CD8-positive, alpha-beta memory T cell (primary cell): Measurements from ENCODE around the gene CLCN2. TPM values are rescaled to one million over a fixed set of nuclear protein-coding genes. Genes with fewer than 3 reads are reported as not detected.

Experiments used
- CTCF ChIA-PET: fragments of 350-600 bp; sonication (Branson Sonifier 250); formaldehyde crosslinking; loops from one replicate; lab custom pipeline; 2021; ENCODE audit warnings: antibody characterized with exemption; lab: Charles Lee
- POLR2A ChIA-PET: fragments of 350-600 bp; sonication (Branson Sonifier 250); formaldehyde crosslinking; loops from one replicate; lab custom pipeline; 2021; ENCODE audit warnings: antibody characterized with exemption; lab: Charles Lee
- DNase-seq, 5 donors: peaks; one replicate each; pipeline versions ENCODE4 v3.0.0 to v3.0.0-alpha.2; 2020 to 2022; ENCODE audit warnings: mixed read lengths in 1 of 5
- H3K27ac ChIP-seq: one replicate; pipeline ENCODE4 v1.7.0; 2013; ENCODE audit warnings: low read depth, mild to moderate bottlenecking, low read length, moderate library complexity
- H3K27me3 ChIP-seq: 2 replicates; pipeline ENCODE4 v1.7.0; 2013; ENCODE audit warnings: low read length, mild to moderate bottlenecking; ENCODE audit not compliant: insufficient read depth, poor library complexity, severe bottlenecking
- H3K36me3 ChIP-seq: 2 replicates; pipeline ENCODE4 v1.7.0; 2013; ENCODE audit warnings: mild to moderate bottlenecking, low read length, moderate library complexity; ENCODE audit not compliant: insufficient read depth
- H3K4me1 ChIP-seq: 2 replicates; pipeline ENCODE4 v1.7.0; 2013; ENCODE audit warnings: mild to moderate bottlenecking, low read length, moderate library complexity; ENCODE audit not compliant: insufficient read depth
- H3K4me3 ChIP-seq: 2 replicates; pipeline ENCODE4 v1.7.0; 2013; ENCODE audit warnings: mild to moderate bottlenecking, low read length
- H3K9me3 ChIP-seq: 2 replicates; pipeline ENCODE4 v1.7.0; 2013; ENCODE audit warnings: mild to moderate bottlenecking, low read length
- H3K27ac Mint-ChIP-seq, 8 donors: one replicate each; pipeline ENCODE4 v1.8.0; 2020 to 2021; ENCODE audit warnings: mixed read lengths in 8 of 8, mild to moderate bottlenecking in 6 of 8, inconsistent platforms in 3 of 8, moderate library complexity in 3 of 8
- H3K27me3 Mint-ChIP-seq, 2 donors: one replicate each; pipeline ENCODE4 v1.8.0; 2020 to 2021; ENCODE audit warnings: mixed read lengths in 2 of 2, mild to moderate bottlenecking in 1 of 2, moderate library complexity in 1 of 2
- H3K36me3 Mint-ChIP-seq, 3 donors: one replicate each; pipeline ENCODE4 v1.8.0; 2020 to 2021; ENCODE audit warnings: mixed read lengths in 3 of 3, inconsistent platforms in 1 of 3, mild to moderate bottlenecking in 1 of 3
- H3K4me1 Mint-ChIP-seq, 3 donors: one replicate each; pipeline ENCODE4 v1.8.0; 2020 to 2021; ENCODE audit warnings: mixed read lengths in 3 of 3, inconsistent platforms in 1 of 3, mild to moderate bottlenecking in 1 of 3
- H3K4me3 Mint-ChIP-seq, 7 donors: one replicate each; pipeline ENCODE4 v1.8.0; 2020 to 2021; ENCODE audit warnings: mixed read lengths in 7 of 7, mild to moderate bottlenecking in 6 of 7, moderate library complexity in 4 of 7, inconsistent platforms in 2 of 7
- H3K9me3 Mint-ChIP-seq, 5 donors: one replicate each; pipeline ENCODE4 v1.8.0; 2020 to 2022; ENCODE audit warnings: mixed read lengths in 5 of 5, mild to moderate bottlenecking in 3 of 5, moderate library complexity in 2 of 5, inconsistent platforms in 1 of 5
- polyA plus RNA-seq: library from polyadenylated mRNA; unstranded; fragments of 300-500 nt; fragmentation: Illumina TruSeq; gene quantifications from one replicate; pipeline ENCODE4 v1.2.3, GENCODE V29; 2021
- total RNA-seq, 2 experiments: library from RNA; stranded (reverse); gene quantifications; one replicate each; pipeline ENCODE4 v1.2.3, GENCODE V29; 2021

CLCN2 gene
- total RNA-seq (1 to 10 TPM; 6.3 to 7.3 TPM), polyA plus RNA-seq (0.54 TPM)

DNA sequence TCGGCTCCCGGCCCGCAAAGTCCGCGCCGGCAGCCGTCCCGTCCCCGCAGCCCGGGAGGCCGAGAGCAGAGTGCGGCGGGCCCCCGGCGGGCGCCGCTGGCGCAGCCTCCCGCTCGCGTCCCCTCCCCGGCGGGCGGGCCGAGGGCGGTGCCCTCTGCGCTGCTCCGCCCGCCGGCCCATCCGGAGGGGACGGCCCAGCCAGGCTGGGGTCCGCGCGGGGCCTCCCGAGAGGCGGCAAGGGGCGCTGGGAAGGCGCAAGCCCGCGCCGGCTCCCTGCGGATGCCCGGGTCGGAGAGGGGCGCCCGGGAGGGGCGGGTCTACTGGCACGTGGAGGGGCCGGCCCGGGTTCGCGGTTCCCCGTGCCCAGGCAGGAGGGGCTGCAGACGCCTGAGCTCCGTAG is at the start of gene CLCN2, which contains the start of gene POLR2H:
CLCN2 (minus strand) TSS at position 74 of the 400 bp plus-strand sequence. CDS start 126 bp downstream, outside the sequence.
POLR2H (plus strand) TSS at position 179 of the 400 bp plus-strand sequence. CDS start 1,783 bp downstream, outside the sequence.
- peaks cover 0 to 4% of the 10 kb centered on the region in 2 donors for H3K27me3 Mint-ChIP-seq
- POLR2A ChIA-PET = no interaction called here
- H3K9me3 Mint-ChIP-seq = peaks cover 0 to 2% (median 0%) of the 10 kb centered on the region in 5 donors

DNA sequence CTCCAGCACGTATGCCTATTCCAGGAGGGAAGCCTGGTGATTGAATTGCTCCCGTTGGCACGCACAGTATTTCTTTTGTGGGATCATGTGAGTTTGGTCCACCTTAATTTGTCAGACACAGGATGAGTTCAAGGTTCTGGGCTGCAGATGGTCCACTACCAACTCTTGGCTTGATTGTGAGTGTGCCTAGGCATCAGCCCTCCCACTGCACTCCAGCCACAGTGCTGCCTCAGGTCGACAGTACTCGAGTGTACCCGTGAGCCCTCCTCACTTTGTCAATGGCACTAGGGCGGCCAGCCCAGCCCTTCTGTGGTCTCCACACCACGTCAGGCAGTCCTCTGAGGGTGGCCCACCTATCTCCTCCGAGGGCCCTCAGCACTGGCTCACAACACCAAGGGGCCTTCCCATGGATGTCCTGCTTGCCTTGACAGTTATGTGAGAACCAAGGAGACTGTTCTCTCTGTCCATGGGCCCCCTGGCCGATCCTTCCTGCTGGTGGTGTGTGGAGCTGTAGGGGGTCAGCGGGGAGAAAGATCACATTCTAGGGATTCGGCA is 48.6 kb upstream of the CLCN2 start:
- Histone ChIP-seq H3K9me3 (no peaks in the 10 kb centered on the region), H3K27ac (no peak overlapping the region), H3K4me3 (no peak overlapping the region), H3K36me3 (no peaks in the 10 kb centered on the region), H3K27me3 (no peaks in the 10 kb centered on the region), H3K4me1 (no peaks in the 10 kb centered on the region)
- Mint-ChIP-seq H3K4me3 (no peak overlapping the region), H3K36me3 (no peaks in the 10 kb centered on the region), H3K27ac (no peak overlapping the region), H3K9me3 (no peaks in the 10 kb centered on the region), H3K27me3 (peaks cover 7 to 8% of the 10 kb centered on the region in 2 donors), H3K4me1 (no peaks in the 10 kb centered on the region)
- CTCF ChIA-PET = no interaction called here
- DNase-seq = no peak
- POLR2A ChIA-PET = no interaction called here

More for the DNA sequence above, at the start of gene CLCN2, which contains the start of gene POLR2H:
- Histone ChIP-seq H3K27me3 (no peaks in the 10 kb centered on the region), H3K4me1 (peaks cover 23% of the 10 kb centered on the region), H3K4me3 (peak within 1 kb of the TSS; percentile 73), H3K9me3 (no peaks in the 10 kb centered on the region), H3K27ac (peak within 1 kb of the TSS; percentile 88), H3K36me3 (peaks cover 5% of the 10 kb centered on the region)
- DNase-seq = peak in 4 of 5 donors; percentile 35 to 67 (median 42)
- Mint-ChIP-seq H3K36me3 (peaks cover 0 to 21% (median 5%) of the 10 kb centered on the region in 3 donors), H3K4me1 (peaks cover 22 to 28% (median 27%) of the 10 kb centered on the region in 3 donors), H3K4me3 (peak within 1 kb of the TSS; percentile 92 to 97 (median 97)), H3K27ac (peak within 1 kb of the TSS; percentile 81 to 97 (median 93))
- CTCF ChIA-PET = interaction anchor here (1.2 to 3.5 kb wide), 5 partner anchors 8 to 179 kb away, joined by 3 to 18 read pairs (median 3); no protein-coding TSS in a partner anchor

DNA sequence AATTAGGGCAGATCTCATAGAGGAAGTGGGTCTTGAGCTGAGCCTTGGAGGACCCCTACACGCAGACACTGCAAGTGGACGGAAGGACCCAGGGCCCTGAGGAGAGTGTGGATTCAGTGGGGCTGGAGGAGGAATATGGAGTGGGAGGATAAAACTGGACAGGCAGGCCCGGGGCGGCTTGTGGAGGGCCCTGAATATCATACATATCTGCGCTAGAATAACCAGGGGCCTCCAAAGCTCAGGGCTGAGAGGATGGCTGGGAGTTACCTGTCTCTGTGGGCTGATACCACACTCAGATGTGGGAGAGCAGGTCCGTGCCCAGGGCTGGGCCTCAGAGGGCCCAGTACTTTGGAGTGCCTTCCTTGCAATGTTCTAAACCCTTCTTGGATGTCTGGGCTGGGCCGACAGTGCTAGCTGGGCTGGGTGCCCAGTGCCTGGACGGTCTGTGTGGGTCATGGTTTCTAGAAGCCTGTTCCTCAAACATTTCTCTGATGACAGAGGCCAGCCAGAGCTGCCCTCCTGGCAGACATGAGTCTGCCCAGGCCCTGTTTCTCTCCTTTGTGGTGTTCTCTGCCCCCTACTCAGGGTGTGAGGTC is 48.0 kb upstream of the CLCN2 start:
- ChIA-PET POLR2A (no interaction called here), CTCF (no interaction called here)
- H3K4me3 ChIP-seq = no peak overlapping the region
- no peak overlapping the region for H3K27ac ChIP-seq
- H3K9me3 ChIP-seq = no peaks in the 10 kb centered on the region
- H3K27ac Mint-ChIP-seq = no peak overlapping the region
- no peaks in the 10 kb centered on the region for H3K4me1 Mint-ChIP-seq
- H3K27me3 ChIP-seq = no peaks in the 10 kb centered on the region
- no peaks in the 10 kb centered on the region for H3K36me3 ChIP-seq
- H3K4me3 Mint-ChIP-seq = no peak overlapping the region
- no peak for DNase-seq
- H3K4me1 ChIP-seq = no peaks in the 10 kb centered on the region
- no peaks in the 10 kb centered on the region for H3K9me3 Mint-ChIP-seq
- H3K36me3 Mint-ChIP-seq = no peaks in the 10 kb centered on the region
- peaks cover 7 to 8% of the 10 kb centered on the region in 2 donors for H3K27me3 Mint-ChIP-seq

DNA sequence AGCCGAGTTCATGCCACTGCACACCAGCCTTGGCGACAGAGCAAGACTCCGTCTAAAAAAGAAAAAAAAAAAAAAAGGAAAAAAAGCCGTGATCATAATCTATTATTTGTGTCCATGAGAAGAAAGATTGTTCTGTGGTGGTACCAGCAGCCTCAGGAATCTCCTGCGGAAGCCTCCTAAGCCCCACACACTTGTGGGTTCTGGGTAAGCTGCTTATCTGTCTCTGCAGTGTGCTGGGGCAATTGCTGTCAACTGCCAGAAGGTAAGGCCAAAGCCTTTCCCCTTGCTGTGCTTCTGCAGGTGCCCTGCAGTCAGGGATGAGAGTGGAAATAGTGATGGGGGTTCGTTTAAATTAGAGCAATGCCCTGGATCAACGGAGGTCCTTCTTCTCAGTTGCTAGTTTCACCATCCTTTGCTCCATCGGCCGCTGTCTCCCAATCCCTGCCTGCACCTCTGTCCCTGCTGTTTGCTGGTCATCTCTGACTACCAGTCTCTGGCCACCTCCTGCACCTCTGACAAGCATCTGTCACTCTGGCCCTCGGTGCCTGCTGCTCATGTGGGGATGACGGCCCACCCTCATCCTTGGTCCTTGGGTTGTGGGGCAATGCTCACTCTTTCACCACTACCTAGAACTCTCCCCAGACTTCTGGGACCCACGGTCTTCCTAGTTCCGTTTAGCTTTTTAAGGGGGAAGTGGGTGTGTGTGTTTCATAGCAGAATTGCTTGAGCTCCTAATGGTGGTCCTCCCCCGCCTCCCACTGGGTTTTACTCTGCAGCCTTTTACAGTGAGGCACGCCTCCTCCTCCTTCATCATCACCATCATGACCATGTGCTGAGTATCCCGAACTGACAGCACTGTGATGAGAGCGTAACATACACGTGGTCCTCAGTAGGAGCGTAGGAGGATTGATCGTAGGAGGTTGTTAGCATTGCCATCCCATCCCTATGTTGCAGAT is 43.9 kb upstream of the CLCN2 start:
- Mint-ChIP-seq H3K36me3 (no peaks in the 10 kb centered on the region), H3K9me3 (no peaks in the 10 kb centered on the region), H3K4me3 (no peak overlapping the region), H3K4me1 (no peaks in the 10 kb centered on the region), H3K27me3 (peaks cover 13 to 28% of the 10 kb centered on the region in 2 donors), H3K27ac (no peak overlapping the region)
- DNase-seq = no peak
- ChIA-PET POLR2A (interaction anchor here (0.7 kb wide), 1 partner anchor 126 kb away, joined by 6 read pairs; no protein-coding TSS in a partner anchor), CTCF (no interaction called here)
- no peaks in the 10 kb centered on the region for H3K4me1 ChIP-seq
- H3K9me3 ChIP-seq = no peaks in the 10 kb centered on the region
- no peaks in the 10 kb centered on the region for H3K36me3 ChIP-seq
- H3K27ac ChIP-seq = no peak overlapping the region
- no peaks in the 10 kb centered on the region for H3K27me3 ChIP-seq
- H3K4me3 ChIP-seq = no peak overlapping the region

DNA sequence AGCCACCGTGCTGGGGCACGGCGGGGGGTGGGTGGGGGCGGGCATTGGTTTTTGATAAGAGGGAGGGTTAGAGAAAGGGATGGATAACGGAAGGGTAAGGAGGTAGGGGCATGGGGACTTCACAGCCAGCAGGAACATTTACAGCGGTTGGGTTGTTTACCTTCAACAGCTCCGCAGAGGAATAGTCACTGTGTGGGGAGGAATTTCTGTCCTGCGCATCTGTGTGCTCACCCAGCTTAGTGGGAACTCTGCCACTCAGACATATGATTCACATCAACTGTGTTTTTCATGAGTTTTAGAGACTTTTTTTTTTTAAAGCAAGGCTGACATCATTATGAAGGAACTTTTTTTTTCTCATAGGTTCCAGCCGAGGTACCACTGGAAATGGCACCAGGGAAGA is 38.0 kb upstream of the CLCN2 start:
- H3K4me3 ChIP-seq = no peak overlapping the region
- ChIA-PET POLR2A (no interaction called here), CTCF (no interaction called here)
- no peak overlapping the region for H3K27ac ChIP-seq
- no peaks in the 10 kb centered on the region for H3K9me3 Mint-ChIP-seq
- no peaks in the 10 kb centered on the region for H3K36me3 Mint-ChIP-seq
- H3K4me1 ChIP-seq = no peaks in the 10 kb centered on the region
- no peak for DNase-seq
- H3K27me3 ChIP-seq = no peaks in the 10 kb centered on the region
- H3K36me3 ChIP-seq = no peaks in the 10 kb centered on the region
- no peaks in the 10 kb centered on the region for H3K4me1 Mint-ChIP-seq
- H3K27me3 Mint-ChIP-seq = peaks cover 27 to 42% of the 10 kb centered on the region in 2 donors
- H3K9me3 ChIP-seq = no peaks in the 10 kb centered on the region
- H3K4me3 Mint-ChIP-seq = no peak overlapping the region
- no peak overlapping the region for H3K27ac Mint-ChIP-seq

DNA sequence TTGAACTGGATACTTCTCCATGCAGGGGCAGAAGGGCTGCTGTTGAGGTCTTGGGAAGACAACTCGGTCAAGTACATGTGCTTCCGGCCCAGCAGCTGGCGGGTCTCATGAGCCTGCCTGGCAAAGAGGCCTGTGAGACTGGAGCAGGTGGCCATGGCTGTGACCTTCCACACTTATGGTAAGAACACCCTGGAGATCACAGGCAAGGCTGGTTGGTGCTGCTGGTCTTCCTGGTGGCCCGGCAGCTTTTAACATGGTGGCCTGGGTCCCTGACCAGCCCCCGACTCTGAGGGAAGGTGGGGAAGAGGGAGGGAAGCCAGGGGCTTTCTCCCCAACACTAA is 33.9 kb upstream of the CLCN2 start:
- no peak overlapping the region for H3K4me3 Mint-ChIP-seq
- CTCF ChIA-PET = no interaction called here

DNA sequence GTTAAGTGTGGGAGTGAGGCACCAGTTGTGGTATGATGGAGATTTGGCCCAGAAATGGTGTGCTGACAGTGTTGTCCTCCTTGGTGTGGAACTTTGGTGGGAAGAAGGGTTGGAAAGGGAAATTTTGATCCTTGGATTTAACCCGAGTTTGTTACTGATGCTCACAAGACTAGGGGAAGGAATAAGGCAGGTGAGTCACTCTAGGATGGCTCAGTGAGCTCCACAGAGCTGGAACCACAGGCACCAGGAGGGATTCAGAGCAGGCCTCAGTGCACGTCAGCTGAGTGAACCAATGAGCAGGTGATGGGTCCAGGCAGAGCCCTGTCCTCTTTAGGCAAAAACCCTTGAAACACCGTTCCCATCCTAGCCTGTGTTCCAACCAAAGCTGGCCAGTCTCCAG is 29.9 kb upstream of the CLCN2 start:
- DNase-seq = no peak
- Histone ChIP-seq H3K9me3 (no peaks in the 10 kb centered on the region), H3K4me3 (no peak overlapping the region), H3K27me3 (no peaks in the 10 kb centered on the region), H3K4me1 (no peaks in the 10 kb centered on the region), H3K27ac (no peak overlapping the region), H3K36me3 (no peaks in the 10 kb centered on the region)
- ChIA-PET CTCF (interaction anchor here (2.0 kb wide), 1 partner anchor 20 kb away, joined by 5 read pairs; no protein-coding TSS in a partner anchor), POLR2A (no interaction called here)
- H3K4me1 Mint-ChIP-seq = no peaks in the 10 kb centered on the region
- no peak overlapping the region for H3K27ac Mint-ChIP-seq
- H3K36me3 Mint-ChIP-seq = no peaks in the 10 kb centered on the region
- H3K9me3 Mint-ChIP-seq = no peaks in the 10 kb centered on the region
- no peak overlapping the region for H3K4me3 Mint-ChIP-seq
- H3K27me3 Mint-ChIP-seq = peaks cover 17 to 25% of the 10 kb centered on the region in 2 donors

More for the DNA sequence above, 33.9 kb upstream of the CLCN2 start:
- DNase-seq = peak in 1 of 5 donors; percentile 21
- peak overlapping the region in 1 of 8 donors; percentile 58 for H3K27ac Mint-ChIP-seq
- no peaks in the 10 kb centered on the region for H3K9me3 ChIP-seq
- no peaks in the 10 kb centered on the region for H3K9me3 Mint-ChIP-seq
- no peaks in the 10 kb centered on the region for H3K4me1 ChIP-seq
- no peaks in the 10 kb centered on the region for H3K36me3 Mint-ChIP-seq
- no peaks in the 10 kb centered on the region for H3K4me1 Mint-ChIP-seq
- H3K36me3 ChIP-seq = no peaks in the 10 kb centered on the region
- POLR2A ChIA-PET = no interaction called here
- H3K27ac ChIP-seq = no peak overlapping the region
- peaks cover 27 to 34% of the 10 kb centered on the region in 2 donors for H3K27me3 Mint-ChIP-seq
- H3K4me3 ChIP-seq = no peak overlapping the region
- no peaks in the 10 kb centered on the region for H3K27me3 ChIP-seq
